Activated T-cell treated with anti-CD3 and anti-CD28 coated beads, Interleukin-2, amount 50 U/mL, for 24 hours (primary cell): ENCODE data around the gene CFAP99.

Source experiments
- DNase-seq: peaks from one replicate; pipeline ENCODE4 v3.0.0-alpha.2; 2020
- H3K27ac Mint-ChIP-seq: 2 replicates; pipeline ENCODE4 v1.8.0; 2020; ENCODE audit warnings: mild to moderate bottlenecking, mixed read lengths
- H3K27me3 Mint-ChIP-seq: 2 replicates; pipeline ENCODE4 v1.8.0; 2020; ENCODE audit warnings: mixed read lengths
- H3K36me3 Mint-ChIP-seq: 2 replicates; pipeline ENCODE4 v1.8.0; 2020; ENCODE audit warnings: low read depth, mixed read lengths
- H3K4me1 Mint-ChIP-seq: 2 replicates; pipeline ENCODE4 v1.8.0; 2020; ENCODE audit warnings: low read depth, mixed read lengths
- H3K4me3 Mint-ChIP-seq: 2 replicates; pipeline ENCODE4 v1.8.0; 2020; ENCODE audit warnings: mild to moderate bottlenecking, moderate library complexity, mixed read lengths
- H3K9me3 Mint-ChIP-seq: 2 replicates; pipeline ENCODE4 v1.8.0; 2020; ENCODE audit warnings: mixed read lengths

The CFAP99 gene

GRCh38 chr4:2412885-2413716, 5.7 kb upstream of the CFAP99 start:
- DNase-seq: peak; percentile 87
- peak overlapping the region; percentile 73 for H3K4me3 Mint-ChIP-seq
- H3K4me1 Mint-ChIP-seq: peaks cover 76% of the 10 kb centered on the region

GRCh38 chr4:2413821-2414610, 4.7 kb upstream of the CFAP99 start:
- H3K27ac Mint-ChIP-seq: peak overlapping the region; percentile 98
- H3K4me3 Mint-ChIP-seq: peak overlapping the region; percentile 73
- no peaks in the 10 kb centered on the region for H3K9me3 Mint-ChIP-seq
- no peak for DNase-seq
- no peaks in the 10 kb centered on the region for H3K36me3 Mint-ChIP-seq
- H3K27me3 Mint-ChIP-seq: peaks cover 22% of the 10 kb centered on the region
- H3K4me1 Mint-ChIP-seq: peaks cover 70% of the 10 kb centered on the region

More at GRCh38 chr4:2412885-2413716, 5.7 kb upstream of the CFAP99 start:
- Mint-ChIP-seq H3K27ac (peak overlapping the region; percentile 98), H3K27me3 (peaks cover 22% of the 10 kb centered on the region), H3K9me3 (no peaks in the 10 kb centered on the region), H3K36me3 (no peaks in the 10 kb centered on the region)

GRCh38 chr4:2415213-2415612, 3.5 kb upstream of the CFAP99 start:
- DNase-seq: no peak
- H3K4me3 Mint-ChIP-seq: no peak overlapping the region
- H3K36me3 Mint-ChIP-seq: no peaks in the 10 kb centered on the region
- H3K4me1 Mint-ChIP-seq: peaks cover 76% of the 10 kb centered on the region
- peaks cover 33% of the 10 kb centered on the region for H3K27me3 Mint-ChIP-seq
- peak overlapping the region; percentile 14 for H3K27ac Mint-ChIP-seq
- H3K9me3 Mint-ChIP-seq: no peaks in the 10 kb centered on the region

DNA sequence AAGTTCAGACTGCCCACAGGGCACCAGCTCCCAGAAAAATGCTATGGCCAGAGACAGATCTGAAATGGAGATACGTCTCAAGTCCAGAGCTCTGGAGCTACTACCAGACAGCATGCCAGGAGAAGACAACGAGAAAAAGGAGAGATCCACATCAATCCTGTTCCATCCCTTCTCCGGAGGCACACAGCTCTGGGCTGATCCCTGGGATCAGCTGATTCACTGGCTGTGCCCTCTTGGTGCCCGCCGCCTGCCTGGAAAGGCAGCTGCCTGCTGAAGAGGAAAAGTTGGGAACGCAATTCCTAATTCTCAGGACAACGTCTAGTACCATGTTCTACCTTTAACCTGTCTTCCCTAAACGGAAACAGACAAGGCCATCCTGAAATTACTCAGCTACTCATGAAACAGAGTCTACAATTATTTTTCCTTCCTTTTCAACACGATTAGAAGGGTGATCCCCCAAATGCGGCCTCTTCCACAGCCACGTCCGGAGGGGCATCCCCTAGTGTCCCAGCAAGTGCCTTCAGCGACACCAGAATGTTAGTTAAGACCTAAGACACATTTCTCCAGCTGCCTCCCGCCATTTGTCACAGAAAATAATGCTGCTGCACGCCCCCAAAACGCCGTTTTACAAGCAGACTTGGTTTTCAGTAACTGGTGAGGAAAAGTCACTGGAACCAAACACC, 2.7 kb upstream of the CFAP99 start:
- Mint-ChIP-seq H3K9me3 (no peaks in the 10 kb centered on the region), H3K27me3 (peaks cover 40% of the 10 kb centered on the region), H3K36me3 (no peaks in the 10 kb centered on the region), H3K4me3 (peak overlapping the region; percentile 71), H3K27ac (peak overlapping the region; percentile 64), H3K4me1 (peaks cover 71% of the 10 kb centered on the region)
- no peak for DNase-seq

DNA sequence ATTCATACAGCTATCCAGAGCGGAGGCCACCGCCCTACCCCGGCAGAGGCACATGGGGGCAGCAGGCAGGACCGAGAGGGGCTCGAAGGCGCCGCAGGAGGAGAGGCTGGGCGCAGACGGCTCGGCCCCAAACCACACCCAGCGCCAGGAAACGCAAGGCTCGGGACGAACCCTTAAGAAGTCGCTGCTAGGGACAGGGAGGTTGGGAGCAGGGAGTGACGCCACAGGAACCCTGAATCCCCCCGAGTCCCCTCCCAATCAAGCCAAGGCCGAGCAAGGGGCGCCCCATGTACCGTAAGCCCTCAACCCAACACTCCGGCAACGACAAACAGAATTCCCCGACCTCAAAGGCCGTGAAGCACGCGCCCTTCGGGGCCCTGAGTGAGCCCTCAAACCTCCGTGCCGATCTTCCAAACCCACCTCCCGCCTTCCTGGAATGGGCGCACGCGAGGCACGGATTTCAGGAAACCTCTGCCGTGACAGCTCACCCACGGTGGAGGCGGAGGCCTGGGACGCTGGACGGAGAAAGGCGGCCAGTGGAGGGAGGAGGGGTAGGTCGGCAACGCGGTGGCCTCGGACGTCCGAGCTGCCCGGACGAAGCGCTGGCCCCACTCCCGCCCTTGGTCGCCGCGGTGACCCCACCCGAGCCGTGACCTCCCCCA, 2.1 kb upstream of the CFAP99 start:
- peak overlapping the region; percentile 64 for H3K27ac Mint-ChIP-seq
- peaks cover 40% of the 10 kb centered on the region for H3K27me3 Mint-ChIP-seq
- H3K36me3 Mint-ChIP-seq: no peaks in the 10 kb centered on the region
- DNase-seq: peak; percentile 58
- H3K4me1 Mint-ChIP-seq: peaks cover 65% of the 10 kb centered on the region
- peak overlapping the region; percentile 71 for H3K4me3 Mint-ChIP-seq
- no peaks in the 10 kb centered on the region for H3K9me3 Mint-ChIP-seq

DNA sequence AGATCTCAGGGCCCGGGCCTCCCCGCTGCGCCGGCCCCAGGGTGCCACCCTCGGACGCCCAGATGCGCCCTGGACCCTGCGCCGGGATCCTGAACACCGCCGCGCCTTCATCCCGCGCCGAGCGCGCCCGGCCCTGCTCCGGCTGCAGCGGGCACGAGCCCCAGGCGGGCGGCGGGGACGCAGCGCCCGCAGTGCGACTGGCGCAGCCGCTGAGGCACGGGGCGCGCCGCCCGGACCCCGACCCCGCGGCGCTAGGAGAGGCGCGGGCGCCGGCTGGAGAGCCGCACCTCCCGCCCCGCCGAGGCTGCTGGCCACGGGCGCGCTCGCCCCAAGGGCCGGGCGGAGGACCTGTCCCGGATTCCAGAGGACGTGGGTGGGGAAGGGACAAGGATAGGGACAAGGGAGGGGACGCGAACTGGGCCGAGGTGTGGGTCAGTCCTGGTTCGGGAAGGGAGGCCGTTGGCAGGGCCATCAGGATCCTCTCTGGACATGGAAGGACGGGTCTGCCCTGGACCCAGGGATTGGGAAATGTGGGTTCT, 1.5 kb upstream of the CFAP99 start:
- peak; percentile 54 for DNase-seq
- Mint-ChIP-seq H3K36me3 (no peaks in the 10 kb centered on the region), H3K4me3 (peak overlapping the region; percentile 83), H3K27me3 (peaks cover 42% of the 10 kb centered on the region), H3K27ac (peak overlapping the region; percentile 66), H3K4me1 (peaks cover 59% of the 10 kb centered on the region), H3K9me3 (no peaks in the 10 kb centered on the region)

DNA sequence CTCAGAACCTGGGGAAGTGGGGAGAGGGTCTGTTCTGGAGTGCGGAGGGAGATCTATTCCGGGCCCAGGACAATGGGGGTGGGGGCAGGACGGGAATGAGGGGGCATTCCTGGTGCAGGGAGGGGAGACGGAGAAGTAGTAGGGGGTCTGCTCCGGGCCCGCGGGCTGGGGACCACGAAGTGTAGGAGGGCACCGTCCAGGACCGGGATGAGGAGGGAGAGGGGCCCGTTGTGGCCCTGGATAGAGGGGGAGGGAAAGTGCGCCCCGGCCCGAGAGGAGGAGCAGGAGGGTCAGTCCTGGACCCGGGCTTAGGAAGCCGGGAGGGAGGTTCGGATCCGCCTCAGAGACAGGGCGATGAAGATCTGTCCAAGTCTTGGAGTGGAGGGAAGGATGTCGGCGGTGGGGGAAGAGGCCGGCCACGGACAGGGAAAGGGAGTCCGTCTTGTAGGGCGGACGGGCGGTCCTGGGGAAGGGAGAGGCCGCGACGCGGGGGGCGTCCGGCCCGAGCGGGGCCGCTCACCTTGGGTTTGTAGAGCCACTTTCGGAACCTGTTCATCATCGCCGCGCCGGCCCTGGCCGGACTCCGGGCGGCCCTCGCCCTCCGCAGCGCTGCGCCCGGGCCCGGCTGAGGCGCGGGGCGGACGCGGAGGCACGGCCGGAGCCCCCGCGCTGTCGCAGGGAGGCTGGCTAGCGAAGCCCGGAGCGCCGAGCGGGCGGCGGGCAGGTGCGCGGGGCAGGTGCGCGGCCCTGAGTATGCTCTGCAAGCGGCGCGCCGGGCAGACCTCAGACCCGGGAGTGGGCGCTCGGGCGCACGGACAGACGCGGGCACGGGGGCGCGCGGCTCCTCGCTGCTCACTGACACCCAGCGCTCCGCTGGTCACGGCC, 748 bp upstream of the CFAP99 start, which contains the start of gene ZFYVE28:
TSS of gene ZFYVE28 (minus strand) at position 881 of the 885 bp plus-strand sequence. CDS start at position 559, 322 bp downstream.
- Mint-ChIP-seq H3K36me3 (no peaks in the 10 kb centered on the region), H3K27ac (peak within 1 kb of the TSS; percentile 75), H3K4me1 (peaks cover 51% of the 10 kb centered on the region), H3K9me3 (no peaks in the 10 kb centered on the region), H3K4me3 (peak within 1 kb of the TSS; percentile 83), H3K27me3 (peaks cover 49% of the 10 kb centered on the region)
- no peak for DNase-seq

DNA sequence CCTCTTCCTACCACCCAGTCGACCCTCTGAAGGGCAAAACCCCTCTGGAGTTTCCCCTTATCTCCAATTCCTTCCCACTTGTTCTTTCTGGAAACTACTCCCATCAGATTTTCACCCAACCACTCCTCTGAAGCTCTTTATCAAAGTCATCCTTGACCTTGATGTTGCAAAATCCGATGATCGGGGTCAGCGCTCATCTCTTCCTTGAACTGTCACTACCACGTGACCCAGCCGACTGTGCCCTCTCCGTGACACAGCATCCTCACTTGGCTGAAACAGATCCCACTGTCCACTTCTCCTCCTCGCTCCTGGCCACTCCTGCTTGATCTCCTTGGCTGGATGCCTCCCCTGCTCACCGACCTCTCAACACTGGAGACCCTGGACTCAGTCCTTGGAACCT, 1.1 kb downstream of the CFAP99 start:
- Mint-ChIP-seq H3K4me3 (peak overlapping the region; percentile 72), H3K4me1 (peaks cover 33% of the 10 kb centered on the region), H3K27me3 (peaks cover 52% of the 10 kb centered on the region), H3K27ac (no peak overlapping the region), H3K9me3 (no peaks in the 10 kb centered on the region), H3K36me3 (no peaks in the 10 kb centered on the region)
- DNase-seq: no peak

- DNase-seq: no peak
- H3K27me3 Mint-ChIP-seq: peaks cover 37% of the 10 kb centered on the region
- H3K36me3 Mint-ChIP-seq: no peaks in the 10 kb centered on the region
- H3K27ac Mint-ChIP-seq: no peak overlapping the region
- no peaks in the 10 kb centered on the region for H3K9me3 Mint-ChIP-seq
- peaks cover 18% of the 10 kb centered on the region for H3K4me1 Mint-ChIP-seq
- H3K4me3 Mint-ChIP-seq: no peak overlapping the region
These were observed 3.2 kb downstream of the CFAP99 start for GRCh38 chr4:2421928-2422327.

DNA sequence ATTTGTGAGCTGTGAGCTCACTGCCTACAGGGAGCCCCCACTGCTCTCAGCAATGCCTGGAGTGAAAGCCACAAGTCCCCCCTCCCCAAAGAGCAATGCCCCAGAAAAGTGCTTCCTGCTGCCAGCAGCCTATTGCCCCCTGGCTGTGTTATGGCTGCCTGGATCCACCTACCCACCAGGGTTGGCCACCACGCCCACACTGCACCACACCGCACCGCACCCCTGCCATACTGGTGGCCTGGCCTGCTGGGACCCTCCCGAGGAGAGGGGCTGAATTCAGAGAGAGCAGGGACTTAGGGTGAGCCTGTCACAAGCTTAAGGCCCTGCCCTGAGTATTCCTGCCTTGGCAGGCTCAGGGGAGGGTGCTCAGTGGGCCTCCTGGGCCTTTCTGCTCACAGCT, 4.3 kb downstream of the CFAP99 start:
- no peak overlapping the region for H3K4me3 Mint-ChIP-seq
- H3K27ac Mint-ChIP-seq: no peak overlapping the region
- H3K36me3 Mint-ChIP-seq: no peaks in the 10 kb centered on the region
- no peak for DNase-seq
- no peaks in the 10 kb centered on the region for H3K9me3 Mint-ChIP-seq
- peaks cover 12% of the 10 kb centered on the region for H3K4me1 Mint-ChIP-seq
- peaks cover 30% of the 10 kb centered on the region for H3K27me3 Mint-ChIP-seq

DNA sequence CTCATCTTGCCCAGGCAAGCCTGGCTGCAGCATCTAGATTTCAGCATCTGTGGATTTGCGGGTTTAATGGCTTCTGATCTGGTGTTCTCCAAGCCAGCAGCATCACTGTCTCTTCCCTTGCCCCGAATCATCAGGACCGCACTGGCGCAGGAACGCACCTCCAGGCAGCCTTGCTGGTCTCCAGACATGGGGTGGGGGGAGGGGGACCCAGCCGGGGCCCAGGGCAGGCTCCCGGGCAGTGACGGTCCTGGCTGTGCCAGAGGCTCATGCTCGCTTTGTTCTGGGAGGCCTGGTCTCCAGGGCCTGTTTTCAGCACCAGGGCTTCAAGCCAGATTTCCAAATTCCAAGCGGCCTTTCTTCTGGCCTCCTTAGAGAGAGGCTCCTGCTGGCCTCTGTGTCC, 4.9 kb downstream of the CFAP99 start:
- no peak for DNase-seq
- Mint-ChIP-seq H3K4me1 (peaks cover 12% of the 10 kb centered on the region), H3K27ac (no peak overlapping the region), H3K9me3 (no peaks in the 10 kb centered on the region), H3K36me3 (no peaks in the 10 kb centered on the region), H3K27me3 (peaks cover 30% of the 10 kb centered on the region), H3K4me3 (no peak overlapping the region)

- Mint-ChIP-seq H3K4me3 (no peak overlapping the region), H3K27ac (no peak overlapping the region), H3K4me1 (peaks cover 6% of the 10 kb centered on the region), H3K36me3 (no peaks in the 10 kb centered on the region), H3K27me3 (peaks cover 25% of the 10 kb centered on the region), H3K9me3 (no peaks in the 10 kb centered on the region)
- DNase-seq: no peak
These were observed 5.8 kb downstream of the CFAP99 start for GRCh38 chr4:2424581-2424980.

DNA sequence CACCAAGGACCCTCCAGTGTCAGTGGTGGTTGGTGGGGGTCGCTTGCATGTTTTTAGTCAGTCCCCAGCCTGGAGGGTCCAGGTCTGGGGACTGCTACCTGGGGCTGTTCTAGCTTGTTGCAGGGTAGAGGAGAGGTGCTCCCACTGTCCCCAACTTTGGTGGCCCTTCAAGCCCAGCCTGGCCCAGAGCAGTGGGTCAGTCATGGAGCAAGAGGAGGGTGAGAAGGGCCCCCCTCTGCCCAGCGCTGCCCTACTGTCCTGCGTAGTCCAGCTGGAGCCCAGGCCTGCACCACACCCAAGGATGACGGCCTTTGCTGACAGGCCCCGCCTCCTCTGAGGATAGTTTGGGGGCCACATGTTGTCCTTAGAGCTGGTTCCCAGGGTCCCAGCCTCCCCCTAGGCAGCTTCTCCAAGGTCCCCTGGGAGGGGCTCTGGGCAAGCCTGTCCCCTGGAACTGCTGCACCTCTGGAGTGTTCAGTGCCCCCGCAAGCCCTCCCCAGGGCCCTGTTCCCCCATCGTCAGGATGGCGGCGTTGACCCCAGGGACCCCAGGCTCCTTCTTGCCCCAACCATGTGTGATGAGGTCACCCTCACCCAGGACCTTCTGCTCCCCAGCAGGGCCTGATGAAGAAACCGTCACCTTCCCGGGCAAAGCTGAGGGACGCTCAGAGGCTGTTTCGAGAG, 6.8 kb downstream of the CFAP99 start:
- Mint-ChIP-seq H3K36me3 (no peaks in the 10 kb centered on the region), H3K27ac (no peak overlapping the region), H3K4me1 (no peaks in the 10 kb centered on the region), H3K4me3 (no peak overlapping the region), H3K27me3 (peaks cover 16% of the 10 kb centered on the region), H3K9me3 (no peaks in the 10 kb centered on the region)
- no peak for DNase-seq
